Keratinocyte (primary cell): ENCODE measurements around the gene ANKRD49. TPM values are rescaled to one million over a fixed set of nuclear protein-coding genes. Genes with fewer than 3 reads are reported as not detected.

ENCODE experiments used
- DNase-seq: peaks from one replicate; pipeline ENCODE4 v3.0.0-alpha.2; 2011; ENCODE audit warnings: low read depth, missing footprints, low spot score
- FAIRE-seq: peaks from 2 replicates; lab custom pipeline; 2011; peaks lifted over from hg19 to GRCh38; lab: Jason Lieb, UNC
- H2AFZ ChIP-seq: 2 replicates; pipeline ENCODE4 v1.6.0; 2012; ENCODE audit warnings: low read length, control low read depth, inconsistent platforms; ENCODE audit not compliant: control insufficient read depth
- H3K27ac ChIP-seq: 2 replicates; pipeline ENCODE4 v1.5.1; 2011; ENCODE audit warnings: low read length; ENCODE audit not compliant: control insufficient read depth, insufficient read depth
- H3K27me3 ChIP-seq: 3 replicates; pipeline ENCODE4 v1.6.0; 2011; ENCODE audit warnings: low read length; ENCODE audit not compliant: control insufficient read depth, insufficient read depth; ENCODE audit errors: extremely low read depth
- H3K36me3 ChIP-seq, 2 experiments: 2 replicates in 1 of 2; 3 replicates in 1 of 2; pipeline ENCODE4 v1.5.1; 2011; ENCODE audit warnings: low read length in 2 of 2, mild to moderate bottlenecking in 1 of 2; ENCODE audit not compliant: control insufficient read depth in 2 of 2, insufficient read depth in 2 of 2; ENCODE audit errors: extremely low read depth in 1 of 2
- H3K4me1 ChIP-seq: 3 replicates; pipeline ENCODE4 v1.5.1; 2011; ENCODE audit warnings: low read length; ENCODE audit not compliant: control insufficient read depth, insufficient read depth; ENCODE audit errors: extremely low read depth
- H3K4me2 ChIP-seq: 3 replicates; pipeline ENCODE4 v1.6.0; 2011; ENCODE audit warnings: low read depth, low read length; ENCODE audit not compliant: control insufficient read depth, insufficient read depth; ENCODE audit errors: extremely low read depth
- H3K4me3 ChIP-seq, 3 experiments: fragments of 200-600 bp in 1 of 3; sonication (generic) in 1 of 3; 2 replicates in 2 of 3; 3 replicates in 1 of 3; pipeline ENCODE4 v1.5.1; 2011 to 2016; ENCODE audit warnings: low read length in 3 of 3, mild to moderate bottlenecking in 3 of 3, control low read depth in 2 of 3, inconsistent platforms in 1 of 3, low read depth in 1 of 3, mixed read lengths in 1 of 3, mixed run types in 1 of 3, moderate library complexity in 1 of 3; ENCODE audit not compliant: control insufficient read depth in 2 of 3, insufficient read depth in 2 of 3; ENCODE audit errors: extremely low read depth in 1 of 3
- H3K79me2 ChIP-seq: 2 replicates; pipeline ENCODE4 v1.6.0; 2012; ENCODE audit warnings: low read length; ENCODE audit not compliant: control insufficient read depth, insufficient read depth
- H3K9ac ChIP-seq: 3 replicates; pipeline ENCODE4 v1.6.0; 2011; ENCODE audit warnings: low read length; ENCODE audit not compliant: control insufficient read depth, insufficient read depth; ENCODE audit errors: extremely low read depth
- H3K9me1 ChIP-seq: 3 replicates; pipeline ENCODE4 v1.6.0; 2011; ENCODE audit warnings: low read length; ENCODE audit not compliant: control insufficient read depth, insufficient read depth; ENCODE audit errors: extremely low read depth
- H3K9me3 ChIP-seq: 2 replicates; pipeline ENCODE4 v1.5.1; 2012; ENCODE audit warnings: low read depth, low read length; ENCODE audit not compliant: control insufficient read depth
- H4K20me1 ChIP-seq: 3 replicates; pipeline ENCODE4 v1.6.0; 2011; ENCODE audit warnings: low read length; ENCODE audit not compliant: control insufficient read depth, insufficient read depth; ENCODE audit errors: extremely low read depth
- CTCF ChIP-seq, 3 experiments: IDR thresholded peaks in 1 of 3; conservative IDR thresholded peaks in 1 of 3; optimal IDR thresholded peaks in 1 of 3; 2 replicates in 2 of 3; 3 replicates in 1 of 3; pipeline versions ENCODE3 to v1.5.1; 2011; ENCODE audit warnings: low read length in 3 of 3, mild to moderate bottlenecking in 3 of 3, moderate library complexity in 2 of 3, control low read depth in 1 of 3, inconsistent platforms in 1 of 3; ENCODE audit not compliant: insufficient read depth in 2 of 3; ENCODE audit errors: extremely low read depth in 1 of 3
- EZH2 ChIP-seq: IDR thresholded peaks from one replicate; pipeline ENCODE4 v1.6.1; 2012; ENCODE audit warnings: inconsistent platforms, mild to moderate bottlenecking, low read length, moderate library complexity
- dilution Hi-C: fragments of 300-500 bp; cut with MboI; formaldehyde crosslinking; loops from one replicate; pipeline ENCODE4 v1.7.0; 2020; ENCODE audit warnings: low sequenced_read_pairs; ENCODE audit not compliant: extremely low pct_ligation_motif_present
- polyA plus RNA-seq, 5 experiments: library from polyadenylated mRNA; depleted of rRNA in 3 of 5; stranded (reverse) in 3 of 5; stranded (forward) in 1 of 5; unstranded in 1 of 5; fragments of >200 nt; gene quantifications; 1 replicate in 1 of 5; 2 replicates in 3 of 5; 3 replicates in 1 of 5; pipeline versions ENCODE4 v1.2.1 to v1.2.3, GENCODE V29; 2011 to 2012; ENCODE audit warnings: missing spikeins in 2 of 5, low read depth in 1 of 5, low replicate concordance in 1 of 5

ANKRD49 gene
- polyA plus RNA-seq, 1 donor (not counting 4 experiments of a cell fraction or from before 2014, with no cell fraction given): 17.1 TPM

- FAIRE-seq (peak; percentile 73), DNase-seq (no peak)
- peaks cover 23% of the 10 kb centered on the region for H3K4me1 ChIP-seq
- H3K79me2 ChIP-seq: no peaks in the 10 kb centered on the region
- no peaks in the 10 kb centered on the region for H4K20me1 ChIP-seq
- dilution Hi-C loops: no loop called here
- no peaks in the 10 kb centered on the region for H3K9me3 ChIP-seq
- no peak overlapping the region for H3K9ac ChIP-seq
- no peak for TF ChIP-seq EZH2
- TF ChIP-seq CTCF (optimal IDR thresholded peaks at IDR 0.05 in 1 of 3, IDR thresholded peaks at IDR 0.05 in 1 of 3, conservative IDR thresholded peaks at IDR 0.05 in 1 of 3; ENCODE audit: extremely low read depth in 1 of 3, insufficient read depth in 2 of 3, low read length in 3 of 3): no peak
- H3K27me3 ChIP-seq: no peaks in the 10 kb centered on the region
- no peak overlapping the region for H3K27ac ChIP-seq
- H3K4me3 ChIP-seq: no peak overlapping the region
- H3K4me2 ChIP-seq: no peak overlapping the region
- no peak overlapping the region for H2AFZ ChIP-seq
- no peaks in the 10 kb centered on the region for H3K9me1 ChIP-seq
- H3K36me3 ChIP-seq: no peaks in the 10 kb centered on the region
Observed at GRCh38 chr11:94526645-94527438, 33.1 kb downstream of the ANKRD49 start.

GRCh38 chr11:94528551-94528950 is 34.8 kb downstream of the ANKRD49 start:
- TF ChIP-seq EZH2: no peak
- no peak for TF ChIP-seq CTCF (optimal IDR thresholded peaks at IDR 0.05 in 1 of 3, IDR thresholded peaks at IDR 0.05 in 1 of 3, conservative IDR thresholded peaks at IDR 0.05 in 1 of 3; ENCODE audit: extremely low read depth in 1 of 3, insufficient read depth in 2 of 3, low read length in 3 of 3)
- DNase-seq: no peak
- H3K27ac ChIP-seq: no peak overlapping the region
- no peaks in the 10 kb centered on the region for H3K9me1 ChIP-seq
- H3K9ac ChIP-seq: no peak overlapping the region
- no peaks in the 10 kb centered on the region for H3K27me3 ChIP-seq
- H3K36me3 ChIP-seq: no peaks in the 10 kb centered on the region
- no peak for FAIRE-seq
- dilution Hi-C loops: no loop called here
- no peak overlapping the region for H2AFZ ChIP-seq
- H3K79me2 ChIP-seq: no peaks in the 10 kb centered on the region
- no peak overlapping the region for H3K4me2 ChIP-seq
- H4K20me1 ChIP-seq: no peaks in the 10 kb centered on the region
- peaks cover 23% of the 10 kb centered on the region for H3K4me1 ChIP-seq
- no peak overlapping the region for H3K4me3 ChIP-seq
- H3K9me3 ChIP-seq: no peaks in the 10 kb centered on the region
